ENCODE measurements around the gene SAMD7. TPM values are rescaled to one million over a fixed set of nuclear protein-coding genes. Genes with fewer than 3 reads are reported as not detected.

SAMD7 gene, protein sequence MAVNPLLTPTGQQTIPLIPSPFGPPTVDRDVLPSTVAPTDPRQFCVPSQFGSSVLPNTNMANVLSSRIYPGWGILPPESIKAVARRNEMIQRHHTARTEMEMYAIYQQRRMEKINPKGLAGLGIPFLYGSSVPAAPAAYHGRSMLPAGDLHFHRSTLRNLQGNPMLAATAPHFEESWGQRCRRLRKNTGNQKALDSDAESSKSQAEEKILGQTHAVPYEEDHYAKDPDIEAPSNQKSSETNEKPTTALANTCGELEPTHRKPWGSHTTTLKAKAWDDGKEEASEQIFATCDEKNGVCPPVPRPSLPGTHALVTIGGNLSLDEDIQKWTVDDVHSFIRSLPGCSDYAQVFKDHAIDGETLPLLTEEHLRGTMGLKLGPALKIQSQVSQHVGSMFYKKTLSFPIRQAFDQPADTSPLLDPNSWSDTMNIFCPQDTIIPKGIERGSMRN
- total RNA-seq (2013), result not detected
- polyA plus RNA-seq (not detected), polyA minus RNA-seq (not detected in 2 replicates), total RNA-seq (0 to 1.4 (median 0.05) reads per million in 11 experiments)

DNA sequence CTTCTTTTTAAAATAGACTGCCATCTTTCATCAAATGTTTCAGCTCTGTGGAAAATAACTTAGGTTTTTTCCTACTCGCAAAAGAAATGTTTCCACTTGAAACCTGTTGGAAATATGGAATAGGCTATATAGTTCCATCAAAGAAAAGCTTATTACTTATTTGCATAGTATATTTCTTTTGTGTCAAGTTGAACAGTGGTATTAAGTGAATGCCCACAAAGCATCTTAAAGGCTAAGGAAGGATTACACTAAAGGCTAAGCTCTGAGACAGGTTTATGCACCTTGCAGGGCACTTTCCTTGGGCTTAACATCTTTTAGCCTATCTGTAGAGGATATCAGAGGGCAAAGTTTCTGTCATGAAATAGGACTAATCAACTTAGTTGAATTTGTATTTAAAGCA lies at the start of gene SAMD7:
Gene SAMD7, plus strand, starts transcription at position 301 of the 400 bp plus-strand sequence. CDS start 7,927 bp downstream, outside the sequence.
- H2AFZ ChIP-seq (ENCODE audit: insufficient read depth, low read depth, low read length, poor library complexity, severe bottlenecking), result no peak within 1 kb of the TSS
- H3K36me3 Mint-ChIP-seq, result no peaks in the 10 kb centered on the region
- H3K27me3 Mint-ChIP-seq (ENCODE audit: low read depth in 3 of 3), result peaks cover 0 to 2% (median 2%) of the 10 kb centered on the region in 3 donors

More for the DNA sequence above, at the start of gene SAMD7:
- Histone ChIP-seq H3K79me2 (ENCODE audit: insufficient read depth, low read length) (no peaks in the 10 kb centered on the region), H3K9ac (ENCODE audit: insufficient read depth, low read length, poor library complexity, severe bottlenecking) (no peak within 1 kb of the TSS), H3K4me2 (replicated peaks; ENCODE audit: extremely low read depth, low read length, poor library complexity, severe bottlenecking) (no peak within 1 kb of the TSS), H3K27me3 (ENCODE audit: control insufficient read depth in 2 of 2, insufficient read depth in 2 of 2, low read length in 2 of 2) (no peaks in the 10 kb centered on the region), H3K9me3 (replicated peaks in 1 of 2; ENCODE audit: control insufficient read depth in 1 of 2, insufficient read depth in 1 of 2, low read length in 2 of 2) (no peaks in the 10 kb centered on the region), H3K4me3 (replicated peaks in 1 of 3; ENCODE audit: low read depth in 2 of 3, low read length in 3 of 3) (no peak within 1 kb of the TSS), H4K20me1 (ENCODE audit: insufficient read depth, low read length) (no peaks in the 10 kb centered on the region), H3K27ac (ENCODE audit: low read depth in 1 of 2, low read length in 2 of 2) (no peak within 1 kb of the TSS), H3K4me1 (ENCODE audit: control insufficient read depth in 1 of 2, insufficient read depth in 2 of 2, low read length in 2 of 2) (peaks cover 0 to 11% of the 10 kb centered on the region in 2 donors), H3K36me3 (replicated peaks in 1 of 2; ENCODE audit: control insufficient read depth in 1 of 2, insufficient read depth in 2 of 2, low read length in 2 of 2) (no peaks in the 10 kb centered on the region)
- no CpG with 5 or more reads among the region's 1 CpG for WGBS (ENCODE audit: insufficient coverage)
- no peak for DNase-seq
- Mint-ChIP-seq H3K9me3 (peaks cover 0 to under 1% (median 0%) of the 10 kb centered on the region in 7 donors), H3K4me3 (no peak within 1 kb of the TSS), H3K4me1 (peaks cover 6% of the 10 kb centered on the region), H3K27ac (no peak within 1 kb of the TSS)
- no peak for TF ChIP-seq CTCF (IDR thresholded peaks at IDR 0.05)
- intact Hi-C loops (cut with micrococcal nuclease), result no loop called here
